ENCODE results near the gene BIRC5.
A peak's percentile ranks its signal among the peaks of the same experiment; 100 is the strongest.

BIRC5 gene

GRCh38 chr17:78249818-78250806, 36.1 kb downstream of the BIRC5 start:
- no peak overlapping the region for H3K4me3 ChIP-seq
- no peak overlapping the region for H3K27ac ChIP-seq
- H3K9me3 ChIP-seq = no peaks in the 10 kb centered on the region
- H3K4me1 ChIP-seq = peaks cover 0 to 15% (median 7%) of the 10 kb centered on the region in 4 donors
- intact Hi-C loops (cut with DNase I; ENCODE audit: low total_unique reads) = loop anchor here (2.0 to 10.0 kb wide), 2 partner anchors 137 to 175 kb away; no protein-coding TSS in a partner anchor
- DNase-seq = no peak
- H3K36me3 ChIP-seq = no peaks in the 10 kb centered on the region
- peaks cover 0 to 19% of the 10 kb centered on the region in 2 donors for H3K27me3 ChIP-seq
- TF ChIP-seq, protein P1, sequence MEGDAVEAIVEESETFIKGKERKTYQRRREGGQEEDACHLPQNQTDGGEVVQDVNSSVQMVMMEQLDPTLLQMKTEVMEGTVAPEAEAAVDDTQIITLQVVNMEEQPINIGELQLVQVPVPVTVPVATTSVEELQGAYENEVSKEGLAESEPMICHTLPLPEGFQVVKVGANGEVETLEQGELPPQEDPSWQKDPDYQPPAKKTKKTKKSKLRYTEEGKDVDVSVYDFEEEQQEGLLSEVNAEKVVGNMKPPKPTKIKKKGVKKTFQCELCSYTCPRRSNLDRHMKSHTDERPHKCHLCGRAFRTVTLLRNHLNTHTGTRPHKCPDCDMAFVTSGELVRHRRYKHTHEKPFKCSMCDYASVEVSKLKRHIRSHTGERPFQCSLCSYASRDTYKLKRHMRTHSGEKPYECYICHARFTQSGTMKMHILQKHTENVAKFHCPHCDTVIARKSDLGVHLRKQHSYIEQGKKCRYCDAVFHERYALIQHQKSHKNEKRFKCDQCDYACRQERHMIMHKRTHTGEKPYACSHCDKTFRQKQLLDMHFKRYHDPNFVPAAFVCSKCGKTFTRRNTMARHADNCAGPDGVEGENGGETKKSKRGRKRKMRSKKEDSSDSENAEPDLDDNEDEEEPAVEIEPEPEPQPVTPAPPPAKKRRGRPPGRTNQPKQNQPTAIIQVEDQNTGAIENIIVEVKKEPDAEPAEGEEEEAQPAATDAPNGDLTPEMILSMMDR (IDR thresholded peaks at IDR 0.05) = no peak

GRCh38 chr17:78250891-78251772, 37.1 kb downstream of the BIRC5 start:
- no peak overlapping the region for H3K27ac ChIP-seq
- H3K36me3 ChIP-seq = no peaks in the 10 kb centered on the region
- peak; percentile 67 to 84 for DNase-seq
- peaks cover 0 to 15% (median 7%) of the 10 kb centered on the region in 4 donors for H3K4me1 ChIP-seq
- intact Hi-C loops (cut with DNase I; ENCODE audit: low total_unique reads) = loop anchor here (10.0 kb wide), 1 partner anchor 174 kb away; no protein-coding TSS in a partner anchor
- no peaks in the 10 kb centered on the region for H3K9me3 ChIP-seq
- no peak overlapping the region for H3K4me3 ChIP-seq
- peaks cover 0 to 19% of the 10 kb centered on the region in 2 donors for H3K27me3 ChIP-seq
- TF ChIP-seq, protein P1 (IDR thresholded peaks at IDR 0.05) = peak; percentile 97 to 98

GRCh38 chr17:78251773-78252103, 37.7 kb downstream of the BIRC5 start:
- H3K4me1 ChIP-seq = peaks cover 0 to 15% (median 7%) of the 10 kb centered on the region in 4 donors
- H3K27ac ChIP-seq = no peak overlapping the region

GRCh38 chr17:78252111-78252634, 38.1 kb downstream of the BIRC5 start:
- Histone ChIP-seq H3K4me3 (no peak overlapping the region), H3K36me3 (no peaks in the 10 kb centered on the region), H3K27ac (no peak overlapping the region), H3K27me3 (peaks cover 0 to 23% of the 10 kb centered on the region in 2 donors), H3K9me3 (no peaks in the 10 kb centered on the region), H3K4me1 (peaks cover 0 to 15% (median 7%) of the 10 kb centered on the region in 4 donors)
- DNase-seq = no peak
- TF ChIP-seq, protein P1 (IDR thresholded peaks at IDR 0.05) = no peak
- intact Hi-C loops (cut with DNase I; ENCODE audit: low total_unique reads) = loop anchor here (10.0 kb wide), 1 partner anchor 173 kb away; no protein-coding TSS in a partner anchor

More at GRCh38 chr17:78251773-78252103, 37.7 kb downstream of the BIRC5 start:
- no peak for DNase-seq
- TF ChIP-seq, protein P1 (IDR thresholded peaks at IDR 0.05) = no peak
- Histone ChIP-seq H3K9me3 (no peaks in the 10 kb centered on the region), H3K27me3 (peaks cover 0 to 23% of the 10 kb centered on the region in 2 donors), H3K36me3 (no peaks in the 10 kb centered on the region), H3K4me3 (no peak overlapping the region)
- intact Hi-C loops (cut with DNase I; ENCODE audit: low total_unique reads) = loop anchor here (10.0 kb wide), 1 partner anchor 173 kb away; no protein-coding TSS in a partner anchor
